Right hindlimb (tissue), 1 donor: ENCODE data around the gene CHN2.
A peak's percentile ranks its signal among the peaks of the same experiment; 100 is the strongest.

Experiments used
- DNase-seq: peaks from one replicate; pipeline ENCODE4 v3.0.0-alpha.2; 2018

The CHN2 gene

DNA sequence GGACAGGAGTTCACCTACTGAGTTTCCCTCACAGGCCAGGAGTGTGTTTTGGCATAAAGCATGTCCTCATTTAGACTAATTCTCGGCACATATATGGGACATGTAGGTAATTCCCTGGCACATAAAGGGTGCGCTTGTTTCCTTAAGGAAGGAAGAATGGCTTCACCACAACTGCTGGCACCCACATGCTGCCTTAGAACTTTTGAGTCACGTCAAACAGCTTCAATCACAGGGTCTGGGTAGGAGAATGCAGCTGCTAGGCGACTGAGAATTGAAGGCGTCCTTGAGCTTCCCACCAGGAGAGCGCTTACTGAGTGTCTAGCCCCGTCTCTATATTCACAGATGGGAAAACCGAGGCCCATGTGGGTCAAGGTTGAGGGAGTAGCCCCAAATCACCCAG lies 146.1 kb downstream of the CHN2 start:
- no peak for DNase-seq

- no peak for DNase-seq
Observed at GRCh38 chr7:29341156-29341555, 146.6 kb downstream of the CHN2 start.

- no peak for DNase-seq
Observed at GRCh38 chr7:29342761-29343160, 148.2 kb downstream of the CHN2 start.

DNA sequence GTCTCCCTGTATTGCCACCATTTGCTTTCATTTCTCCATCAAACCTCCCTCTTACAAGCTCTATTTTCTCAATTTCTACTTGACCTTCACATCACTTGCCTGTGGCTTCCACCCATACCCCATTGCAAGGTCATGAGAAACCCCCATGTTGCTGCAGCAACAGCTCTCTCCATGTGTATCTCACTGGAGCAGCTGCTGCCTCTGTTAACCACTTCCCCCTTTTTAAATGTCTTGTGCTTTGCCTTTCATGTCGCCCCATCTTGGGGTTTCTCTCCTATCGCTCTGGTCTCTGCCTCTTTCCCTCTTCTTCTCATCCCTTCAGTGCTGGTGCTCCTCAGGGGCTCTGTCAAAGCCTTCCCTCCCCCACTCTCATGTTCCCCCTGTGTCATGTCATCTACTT lies 148.8 kb downstream of the CHN2 start:
- no peak for DNase-seq

- DNase-seq = no peak
Observed at GRCh38 chr7:29344334-29344978, 149.9 kb downstream of the CHN2 start.

DNA sequence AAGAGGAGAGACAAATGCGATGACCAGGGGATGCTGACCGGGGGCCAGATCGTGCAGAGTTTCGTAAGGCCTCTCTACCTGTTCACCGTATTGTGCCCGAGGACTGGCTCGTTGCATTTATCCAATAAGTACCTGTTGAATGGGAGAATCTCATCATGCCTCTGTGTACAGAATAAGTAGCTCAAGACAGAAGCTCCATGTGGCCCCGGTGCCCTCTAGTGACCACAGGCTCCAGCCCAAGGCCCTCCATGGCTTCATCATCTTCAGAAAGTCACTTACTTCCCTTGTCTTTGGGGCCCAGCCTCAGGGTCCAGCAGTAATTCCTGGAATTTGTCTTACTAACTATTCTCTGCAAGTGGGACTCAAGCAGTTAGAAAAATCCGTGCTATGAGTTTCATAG lies 151.0 kb downstream of the CHN2 start:
- DNase-seq = peak; percentile 45

DNA sequence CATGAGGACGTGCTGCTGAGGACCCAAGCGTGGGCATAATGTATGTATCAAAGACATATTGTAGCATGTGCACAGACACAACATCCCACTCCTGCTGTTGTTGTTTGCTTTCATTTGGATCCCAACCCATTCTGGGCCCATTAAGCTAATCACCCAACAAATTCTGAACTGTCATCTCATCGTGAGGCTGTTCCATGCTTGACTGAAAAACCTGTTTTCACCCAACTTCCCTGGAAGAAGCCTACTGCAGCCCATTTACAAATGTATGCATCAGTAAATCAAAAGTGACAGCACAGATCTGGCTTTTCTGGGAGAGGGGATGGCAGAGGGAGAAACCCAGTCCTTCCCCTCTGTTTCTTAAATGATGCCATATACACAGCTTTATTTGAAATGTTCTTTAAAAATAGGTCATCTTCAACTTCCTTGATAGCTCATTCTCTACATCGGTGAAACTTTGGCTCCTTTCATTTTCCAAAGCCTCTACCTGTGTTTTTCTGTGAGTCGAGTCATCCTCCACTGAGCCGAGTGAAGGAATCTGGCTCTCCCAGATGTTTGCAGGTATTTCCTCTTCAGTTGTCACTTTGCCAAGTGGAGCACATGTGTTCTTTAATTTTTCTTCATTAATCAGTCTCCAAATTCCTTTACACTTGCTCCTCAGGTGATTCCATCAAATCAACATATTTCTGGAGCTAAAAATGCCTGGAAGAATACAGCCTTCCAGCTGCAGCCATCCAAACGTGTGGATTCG lies 151.8 kb downstream of the CHN2 start:
- DNase-seq = no peak

GRCh38 chr7:29349362-29349761 lies 154.8 kb downstream of the CHN2 start:
- no peak for DNase-seq

DNA sequence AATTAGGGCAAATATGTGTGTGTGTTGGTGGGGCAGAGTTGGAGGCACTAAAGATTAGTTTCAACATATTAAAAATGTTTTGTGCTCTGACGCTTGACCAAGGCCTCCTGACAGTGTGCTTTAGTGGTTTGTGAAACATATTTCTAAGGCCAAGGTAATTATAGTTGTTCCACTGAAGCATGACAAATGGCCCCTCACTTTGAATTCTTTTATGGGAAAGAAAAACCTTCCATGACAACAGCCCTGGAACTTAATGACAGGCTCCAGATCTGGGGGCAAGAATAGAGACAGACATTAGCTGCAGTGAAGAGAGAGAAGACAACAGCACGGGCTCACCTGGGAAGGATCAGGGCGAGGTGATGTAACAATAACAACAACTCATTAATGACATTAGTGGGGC lies 155.8 kb downstream of the CHN2 start:
- no peak for DNase-seq

- no peak for DNase-seq
Observed at GRCh38 chr7:29352041-29352440, 157.5 kb downstream of the CHN2 start.

DNA sequence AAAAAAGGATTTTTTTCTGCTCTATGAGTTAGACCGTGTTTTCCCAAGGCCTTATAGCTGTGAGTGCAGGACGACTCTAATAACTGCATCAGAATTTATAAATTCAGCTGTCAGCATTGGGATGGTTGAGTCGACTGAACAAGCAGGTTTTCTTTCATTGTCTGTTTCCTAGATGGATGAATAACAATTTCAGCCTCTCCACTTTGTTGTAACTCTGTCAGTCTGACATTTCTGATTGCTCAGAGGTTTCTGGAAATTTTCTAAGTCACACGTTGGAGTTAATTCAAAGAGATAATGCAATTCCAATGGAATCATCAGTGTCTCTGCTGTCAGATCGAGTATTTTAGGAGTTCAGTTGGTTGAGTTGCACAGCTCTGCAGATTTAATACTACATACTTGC lies 159.2 kb downstream of the CHN2 start:
- DNase-seq = no peak

- no peak for DNase-seq
Observed at GRCh38 chr7:29354340-29354739, 159.8 kb downstream of the CHN2 start.

DNA sequence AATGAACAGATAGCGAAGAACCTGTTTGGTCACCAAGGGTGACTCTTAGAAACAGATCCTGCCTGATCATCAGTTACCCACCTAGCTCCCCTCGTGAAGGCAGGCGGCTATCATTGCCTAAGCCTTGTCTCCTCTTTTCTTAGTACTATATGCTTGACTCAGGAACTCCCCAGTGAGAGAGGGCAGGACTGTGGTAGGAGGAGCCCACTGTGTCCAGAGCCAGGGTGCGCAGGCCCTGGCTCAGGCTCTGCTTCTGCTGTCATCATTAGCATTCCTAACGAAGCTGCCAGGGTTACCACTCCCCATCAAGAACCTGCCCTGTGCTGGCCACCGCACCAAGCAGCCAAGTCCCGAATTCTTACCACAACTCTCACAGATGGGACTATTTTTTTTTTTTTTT lies 160.8 kb downstream of the CHN2 start:
- no peak for DNase-seq

DNA sequence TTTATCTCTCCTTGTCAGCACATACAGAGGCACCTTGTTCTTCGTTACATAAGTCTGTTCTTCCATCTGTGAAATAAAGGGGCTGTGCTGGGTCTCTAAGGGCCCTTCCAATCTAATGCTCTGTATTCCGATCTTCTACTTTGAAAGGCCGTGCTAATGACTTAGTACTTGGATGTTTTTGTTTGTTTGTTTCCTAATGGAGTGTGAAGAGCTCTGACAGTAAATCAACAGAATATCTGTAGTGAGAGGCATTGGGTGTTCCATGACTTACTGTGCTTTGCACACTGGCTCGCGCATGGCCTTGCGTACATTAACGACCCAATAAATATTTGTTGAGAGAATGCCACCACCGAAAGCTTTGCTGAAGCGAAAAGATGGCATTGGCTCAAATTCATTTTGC lies 162.1 kb downstream of the CHN2 start:
- no peak for DNase-seq

DNA sequence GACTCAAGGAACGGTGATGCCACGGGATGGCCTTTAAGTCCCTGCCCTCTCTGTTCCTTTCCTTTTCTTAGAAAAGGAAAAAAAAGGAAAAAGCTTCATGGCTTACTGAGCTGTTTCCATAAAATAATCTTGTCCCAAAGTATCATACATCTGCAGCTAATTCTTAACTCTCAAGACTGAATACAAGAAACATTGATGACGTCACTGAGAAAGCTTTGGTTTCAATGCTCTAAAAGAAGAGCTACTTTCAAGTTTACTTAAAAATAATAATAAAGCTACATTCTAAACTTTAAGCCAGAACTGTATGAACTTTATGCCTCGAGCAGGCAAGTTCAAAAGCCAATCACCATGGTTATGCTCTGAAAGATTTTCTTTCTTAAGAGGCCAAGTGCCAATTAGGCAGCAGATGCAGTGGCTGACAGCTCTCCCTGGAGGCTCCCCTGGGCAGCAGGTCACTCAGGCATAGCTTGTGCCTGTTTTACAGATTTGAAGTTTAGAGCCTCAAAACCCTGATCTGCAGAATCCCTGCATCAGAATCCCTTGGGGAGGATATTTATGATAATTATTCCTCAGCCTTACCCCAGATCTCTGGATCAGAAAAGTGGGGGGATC lies 165.0 kb downstream of the CHN2 start:
- no peak for DNase-seq

DNA sequence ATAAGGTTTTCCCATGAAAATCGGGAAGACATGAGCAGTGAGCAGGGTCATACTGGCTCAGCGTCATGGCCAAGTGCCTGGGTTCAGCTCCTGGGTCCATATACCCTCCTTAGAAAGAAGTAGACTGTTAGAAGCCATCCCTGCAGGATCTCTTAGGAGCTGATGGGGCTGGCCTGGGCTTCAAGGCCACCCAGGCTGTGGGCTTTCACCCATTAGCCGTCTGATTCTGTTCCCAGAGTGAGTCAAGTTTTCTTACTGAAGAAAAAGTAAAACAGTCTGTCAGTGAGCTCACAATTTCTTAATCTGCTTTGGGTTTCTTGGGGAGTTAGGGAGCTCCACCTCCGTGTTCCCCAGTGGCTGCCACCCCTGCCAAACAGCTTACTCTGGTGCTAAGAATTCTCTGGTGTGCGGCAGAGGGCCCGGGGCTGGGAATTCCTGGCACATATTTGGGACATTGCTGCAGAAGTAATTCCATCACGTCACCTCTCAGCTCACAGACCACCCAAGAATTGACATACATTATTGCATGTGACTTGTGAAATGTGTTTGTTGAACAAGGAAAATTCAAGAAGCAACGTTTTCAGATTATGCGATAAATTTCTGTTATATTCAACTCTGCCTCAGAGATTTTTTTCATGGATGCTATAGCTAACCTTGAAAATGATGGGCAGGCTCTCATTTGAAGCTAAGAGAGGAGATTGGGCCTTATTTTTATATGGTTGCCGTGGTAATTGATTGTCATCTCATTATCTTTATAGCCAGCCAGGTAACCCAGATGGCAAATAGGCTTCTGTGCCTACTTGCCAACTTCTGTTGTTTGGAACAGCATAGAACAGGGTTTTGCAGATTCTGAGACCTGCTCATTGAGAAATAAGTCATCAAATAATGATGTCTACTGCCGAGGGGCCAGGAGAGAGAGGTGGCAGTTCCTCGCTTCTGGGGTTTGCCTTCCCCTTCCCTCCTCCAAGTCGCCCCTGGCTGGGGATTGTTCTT lies 166.4 kb downstream of the CHN2 start:
- DNase-seq = no peak

DNA sequence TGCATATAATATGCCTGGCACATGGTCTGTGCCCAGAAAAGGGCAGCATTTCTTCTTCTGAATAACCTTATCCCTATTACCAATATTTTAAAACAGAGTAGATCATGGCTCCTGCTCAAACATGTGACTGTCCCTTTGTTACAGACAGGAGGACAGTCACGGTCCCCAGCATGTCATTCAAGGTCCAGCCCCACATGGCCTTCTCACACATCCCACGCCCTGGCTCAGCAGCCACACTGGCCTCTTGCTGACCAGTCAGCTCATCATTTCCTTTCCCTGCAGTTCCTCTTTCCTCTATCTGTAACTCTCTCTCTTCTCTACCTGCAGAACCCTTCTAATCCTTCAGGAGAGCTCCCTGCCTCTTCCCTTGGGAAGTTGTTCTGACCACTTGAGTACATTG lies 167.8 kb downstream of the CHN2 start:
- no peak for DNase-seq

DNA sequence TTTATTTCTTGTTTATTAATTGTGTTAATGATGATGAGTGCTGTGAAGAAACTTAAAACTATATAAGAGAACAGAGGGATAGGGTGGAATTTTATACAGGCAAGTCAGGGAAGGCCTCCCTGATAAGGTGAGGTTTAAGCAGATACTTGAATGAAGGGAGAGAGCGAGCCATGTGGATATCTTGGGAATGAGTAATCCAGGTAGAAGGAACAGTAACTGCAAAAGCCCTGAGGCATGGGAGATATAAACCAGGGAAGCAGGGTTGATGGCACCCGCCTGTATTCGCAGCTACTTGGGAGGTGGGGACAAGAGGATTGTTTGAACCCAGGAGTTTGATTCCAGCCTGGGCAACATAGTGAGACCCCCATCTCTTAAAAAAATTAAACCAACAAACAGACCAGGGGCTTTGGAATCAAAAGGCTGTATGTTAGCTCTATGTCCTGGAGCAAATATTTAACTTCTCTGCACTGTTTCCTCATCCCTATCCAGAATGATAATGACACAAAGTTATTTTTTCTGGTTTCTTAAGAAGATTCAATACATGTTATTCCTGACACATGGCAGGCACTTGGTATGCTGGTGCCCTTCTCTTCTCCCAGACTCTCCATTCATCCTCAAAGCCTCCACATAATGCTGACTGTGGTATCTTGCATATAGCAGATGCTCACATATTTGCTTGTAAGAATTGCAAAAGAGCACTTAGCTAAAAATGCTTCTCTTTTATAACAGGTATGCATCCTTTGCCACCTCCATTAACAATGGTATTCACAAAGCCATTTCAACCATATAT lies 169.3 kb downstream of the CHN2 start:
- no peak for DNase-seq

- no peak for DNase-seq
Observed at GRCh38 chr7:29364661-29365060, 170.1 kb downstream of the CHN2 start.

GRCh38 chr7:29365423-29365822 lies 170.8 kb downstream of the CHN2 start:
- DNase-seq = no peak

DNA sequence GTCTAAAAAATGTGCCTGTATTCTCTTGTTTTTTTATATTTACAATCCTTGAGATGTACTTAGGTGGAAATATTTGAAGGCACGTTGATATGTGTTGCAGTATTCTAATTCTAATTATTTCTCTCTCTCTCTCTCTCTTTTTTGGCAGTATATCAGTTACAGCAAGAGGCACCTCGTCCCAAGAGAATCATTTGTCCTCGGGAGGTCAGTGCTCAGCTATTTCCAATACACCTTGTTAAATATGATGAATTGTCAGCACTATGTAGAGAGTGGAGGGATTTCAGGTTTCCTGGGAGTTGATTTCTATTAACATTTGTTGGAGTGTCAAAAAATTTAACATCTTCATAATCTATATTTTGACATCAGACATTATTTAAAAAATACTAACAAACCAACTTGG lies 173.2 kb downstream of the CHN2 start:
- DNase-seq = no peak

DNA sequence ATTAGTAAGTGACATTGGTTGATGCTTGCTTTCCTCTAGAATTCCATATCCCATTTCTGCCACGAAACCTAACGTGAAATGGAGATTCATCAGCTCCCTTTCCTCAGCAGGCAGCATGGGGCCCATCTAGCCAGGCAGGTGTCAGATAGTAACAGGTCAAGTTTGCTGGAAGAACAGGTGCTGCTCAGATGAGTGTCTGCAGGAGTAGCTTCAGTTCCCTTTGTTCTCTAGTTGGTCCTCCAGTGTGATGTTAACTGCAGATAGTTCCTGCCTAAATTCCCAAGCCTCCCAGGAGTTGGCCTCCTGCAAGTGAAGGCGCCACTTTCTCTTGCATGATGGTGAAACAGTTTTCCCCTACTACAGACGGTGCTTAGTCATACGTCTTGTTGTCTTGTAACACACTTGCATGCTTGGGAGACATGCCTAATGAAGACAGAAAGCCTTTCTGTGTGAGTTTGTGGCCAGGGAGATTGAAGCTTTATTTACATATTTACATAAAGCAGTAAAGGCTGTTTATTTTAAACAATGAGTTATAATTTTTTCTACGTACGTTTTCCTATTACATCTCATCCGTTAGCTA lies 175.4 kb downstream of the CHN2 start:
- DNase-seq = no peak
